Measurements from ENCODE around the gene LRPAP1.

The LRPAP1 gene

DNA sequence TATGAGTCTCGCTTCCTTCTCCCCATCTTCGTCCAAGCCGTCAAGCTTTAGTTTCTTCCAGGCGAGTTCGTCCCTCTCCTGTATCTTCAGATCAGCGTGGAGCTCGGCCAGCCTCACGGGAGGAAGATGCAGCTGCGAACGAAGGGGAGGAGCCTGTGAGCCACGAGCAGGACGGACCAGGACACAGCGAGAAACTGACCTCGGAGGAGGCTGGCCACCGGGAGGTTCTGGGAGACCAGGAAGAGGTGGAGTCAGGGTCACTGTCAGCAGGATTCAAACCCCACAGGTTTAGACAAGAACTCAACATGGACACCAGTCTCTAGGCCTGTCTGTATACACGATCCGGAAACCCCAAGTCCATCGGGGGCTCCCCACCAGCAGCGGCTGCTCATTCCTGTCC is 7.3 kb downstream of the LRPAP1 start:
- Histone ChIP-seq H4K8ac (ENCODE audit: low read depth, low read length) (no peak overlapping the region), H3K27me3 (ENCODE audit: insufficient read depth, low read length) (no peaks in the 10 kb centered on the region), H3K4me3 (ENCODE audit: low read depth, low read length) (no peak overlapping the region), H2BK120ac (ENCODE audit: insufficient read depth, low read length, poor library complexity) (no peak overlapping the region), H3K9ac (ENCODE audit: low read length) (no peak overlapping the region), H3K4me2 (ENCODE audit: low read length) (no peak overlapping the region), H2BK12ac (ENCODE audit: low read length) (no peak overlapping the region), H3K18ac (ENCODE audit: low read length) (no peak overlapping the region), H3K23ac (ENCODE audit: low read length) (no peak overlapping the region), H3K9me3 (ENCODE audit: insufficient read depth, low read depth, low read length) (peaks cover 1% of the 10 kb centered on the region), H3K4ac (ENCODE audit: low read depth, low read length) (no peak overlapping the region), H4K12ac (ENCODE audit: low read depth, low read length) (no peak overlapping the region), H3K4me1 (ENCODE audit: control insufficient read depth in 1 of 2, insufficient read depth in 2 of 2, low read length in 2 of 2) (peaks cover 0 to 3% of the 10 kb centered on the region in 2 experiments), H3K79me1 (ENCODE audit: low read length) (no peaks in the 10 kb centered on the region), H3K27ac (ENCODE audit: low read depth, low read length) (no peak overlapping the region), H2BK5ac (ENCODE audit: low read depth, low read length, poor library complexity) (no peak overlapping the region), H3K36me3 (ENCODE audit: control insufficient read depth in 1 of 2, insufficient read depth in 2 of 2, low read length in 2 of 2) (peaks cover 61 to 75% of the 10 kb centered on the region in 2 experiments), H3K14ac (ENCODE audit: low read length) (no peak overlapping the region), H2AFZ (ENCODE audit: insufficient read depth, low read length, poor library complexity) (no peak overlapping the region), H3K79me2 (ENCODE audit: control insufficient read depth, insufficient read depth, low read length, poor library complexity) (peaks cover 3% of the 10 kb centered on the region), H4K91ac (ENCODE audit: low read depth, low read length) (no peak overlapping the region), H2AK5ac (ENCODE audit: low read length) (no peak overlapping the region)
- WGBS (ENCODE audit: extremely low coverage, insufficient coverage, insufficient read length) = no CpG with 5 or more reads among the region's 19 CpGs
- DNase-seq = no peak

DNA sequence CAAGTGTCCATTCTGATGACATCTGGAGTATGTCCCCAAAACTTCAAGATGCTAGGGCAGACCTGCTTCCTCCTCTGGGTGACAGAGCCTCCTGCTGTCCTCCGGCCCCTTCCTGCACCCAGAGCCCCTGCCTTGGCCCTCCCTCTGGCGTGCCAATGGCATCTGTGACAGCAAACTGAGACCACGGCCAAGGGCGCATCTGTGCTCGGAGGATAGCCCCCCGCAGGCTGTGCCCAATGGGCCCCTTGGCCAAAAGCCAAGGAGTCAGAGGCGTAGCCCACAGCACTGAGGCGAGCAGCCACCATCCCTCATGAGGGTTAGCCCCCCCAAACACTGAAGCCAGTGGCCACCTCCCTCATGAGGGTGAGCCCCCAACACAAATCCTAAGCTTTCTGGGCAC is 7.9 kb downstream of the LRPAP1 start:
- WGBS (ENCODE audit: extremely low coverage, insufficient coverage, insufficient read length) = no CpG with 5 or more reads among the region's 8 CpGs
- H3K4me2 ChIP-seq (ENCODE audit: low read length) = no peak overlapping the region

DNA sequence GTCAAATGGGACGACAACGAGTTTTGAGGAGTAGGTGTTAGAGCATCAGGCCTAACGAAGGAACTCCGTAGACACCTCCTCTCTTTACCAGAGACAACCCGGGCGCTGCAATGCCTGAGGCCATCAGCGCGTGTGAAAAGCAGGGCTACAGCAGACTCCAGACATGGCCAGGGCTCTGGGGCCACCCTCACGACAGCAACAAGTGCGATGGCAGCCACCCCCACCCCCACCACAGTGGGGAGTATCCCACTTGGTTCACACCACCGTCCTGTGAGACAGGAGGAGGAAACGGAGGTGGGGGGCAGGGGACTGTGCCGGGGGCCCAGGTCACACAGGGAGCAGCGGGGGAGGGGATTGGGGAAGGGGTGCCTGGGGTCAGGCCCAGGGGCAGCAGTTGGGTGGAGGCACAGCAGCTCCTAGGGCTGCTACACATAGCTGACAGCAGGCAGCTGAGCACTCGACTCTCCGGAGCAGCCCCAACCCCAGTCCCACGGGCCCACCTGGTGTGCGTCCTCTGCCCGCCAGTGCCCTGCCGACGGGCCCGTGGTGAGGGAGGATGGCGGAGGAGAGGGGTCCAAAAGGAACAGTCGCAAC is 8.5 kb downstream of the LRPAP1 start:
- Histone ChIP-seq H3K4me3 (ENCODE audit: low read depth, low read length) (no peak overlapping the region), H4K12ac (ENCODE audit: low read depth, low read length) (no peak overlapping the region), H2BK120ac (ENCODE audit: insufficient read depth, low read length, poor library complexity) (no peak overlapping the region), H3K14ac (ENCODE audit: low read length) (no peak overlapping the region), H3K4me1 (ENCODE audit: control insufficient read depth in 1 of 2, insufficient read depth in 2 of 2, low read length in 2 of 2) (no peaks in the 10 kb centered on the region), H3K79me1 (ENCODE audit: low read length) (no peaks in the 10 kb centered on the region), H3K9ac (ENCODE audit: low read length) (no peak overlapping the region), H2BK5ac (ENCODE audit: low read depth, low read length, poor library complexity) (no peak overlapping the region), H3K9me3 (ENCODE audit: insufficient read depth, low read depth, low read length) (peaks cover 1% of the 10 kb centered on the region), H3K4ac (ENCODE audit: low read depth, low read length) (no peak overlapping the region), H3K36me3 (ENCODE audit: control insufficient read depth in 1 of 2, insufficient read depth in 2 of 2, low read length in 2 of 2) (peaks cover 71 to 77% of the 10 kb centered on the region in 2 experiments), H3K23ac (ENCODE audit: low read length) (no peak overlapping the region), H3K4me2 (ENCODE audit: low read length) (no peak overlapping the region), H2AFZ (ENCODE audit: insufficient read depth, low read length, poor library complexity) (no peak overlapping the region), H2BK12ac (ENCODE audit: low read length) (no peak overlapping the region), H3K27ac (ENCODE audit: low read depth, low read length) (no peak overlapping the region), H4K91ac (ENCODE audit: low read depth, low read length) (no peak overlapping the region), H3K79me2 (ENCODE audit: control insufficient read depth, insufficient read depth, low read length, poor library complexity) (peaks cover 3% of the 10 kb centered on the region), H3K27me3 (ENCODE audit: insufficient read depth, low read length) (no peaks in the 10 kb centered on the region), H3K18ac (ENCODE audit: low read length) (no peak overlapping the region), H4K8ac (ENCODE audit: low read depth, low read length) (no peak overlapping the region), H2AK5ac (ENCODE audit: low read length) (no peak overlapping the region)
- no CpG with 5 or more reads among the region's 24 CpGs for WGBS (ENCODE audit: extremely low coverage, insufficient coverage, insufficient read length)
- no peak for DNase-seq

More for the DNA sequence above, 7.9 kb downstream of the LRPAP1 start:
- Histone ChIP-seq H3K14ac (ENCODE audit: low read length) (no peak overlapping the region), H3K18ac (ENCODE audit: low read length) (no peak overlapping the region), H3K23ac (ENCODE audit: low read length) (no peak overlapping the region), H3K79me1 (ENCODE audit: low read length) (no peaks in the 10 kb centered on the region), H3K9me3 (ENCODE audit: insufficient read depth, low read depth, low read length) (peaks cover 1% of the 10 kb centered on the region), H3K4me1 (ENCODE audit: control insufficient read depth in 1 of 2, insufficient read depth in 2 of 2, low read length in 2 of 2) (no peaks in the 10 kb centered on the region), H2BK12ac (ENCODE audit: low read length) (no peak overlapping the region), H3K27ac (ENCODE audit: low read depth, low read length) (no peak overlapping the region), H3K4me3 (ENCODE audit: low read depth, low read length) (no peak overlapping the region), H3K27me3 (ENCODE audit: insufficient read depth, low read length) (no peaks in the 10 kb centered on the region), H2BK120ac (ENCODE audit: insufficient read depth, low read length, poor library complexity) (no peak overlapping the region), H4K12ac (ENCODE audit: low read depth, low read length) (no peak overlapping the region), H3K79me2 (ENCODE audit: control insufficient read depth, insufficient read depth, low read length, poor library complexity) (peaks cover 3% of the 10 kb centered on the region), H2AFZ (ENCODE audit: insufficient read depth, low read length, poor library complexity) (no peak overlapping the region), H2BK5ac (ENCODE audit: low read depth, low read length, poor library complexity) (no peak overlapping the region), H3K9ac (ENCODE audit: low read length) (no peak overlapping the region), H4K8ac (ENCODE audit: low read depth, low read length) (no peak overlapping the region), H2AK5ac (ENCODE audit: low read length) (no peak overlapping the region), H3K4ac (ENCODE audit: low read depth, low read length) (no peak overlapping the region), H3K36me3 (ENCODE audit: control insufficient read depth in 1 of 2, insufficient read depth in 2 of 2, low read length in 2 of 2) (peaks cover 67 to 75% of the 10 kb centered on the region in 2 experiments), H4K91ac (ENCODE audit: low read depth, low read length) (no peak overlapping the region)
- DNase-seq = no peak

DNA sequence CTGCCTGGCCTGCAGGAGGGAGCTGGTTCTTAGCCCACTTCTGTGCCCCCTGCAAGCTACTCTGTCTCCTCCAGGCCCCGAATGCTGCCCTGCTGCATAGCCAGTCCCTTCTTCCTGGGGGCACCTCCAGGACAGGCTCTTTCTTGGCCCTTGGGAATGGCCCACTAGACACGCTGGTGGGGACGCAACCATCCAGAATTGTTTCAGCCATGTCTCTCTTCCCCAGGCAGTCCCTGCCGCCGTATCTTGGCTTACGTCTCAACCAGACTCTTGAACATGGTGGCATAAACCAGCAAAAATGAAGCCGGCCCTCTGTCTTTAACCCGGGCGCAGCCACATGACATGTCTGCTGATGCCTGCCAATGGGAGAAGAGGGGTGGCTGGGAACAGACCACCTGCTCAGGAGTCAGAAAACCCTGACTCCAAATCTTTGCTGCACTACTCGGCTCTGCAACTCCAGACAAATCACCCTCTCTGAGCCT is 9.0 kb downstream of the LRPAP1 start:
- Histone ChIP-seq H3K4ac (ENCODE audit: low read depth, low read length) (no peak overlapping the region), H4K12ac (ENCODE audit: low read depth, low read length) (no peak overlapping the region), H3K27ac (ENCODE audit: low read depth, low read length) (no peak overlapping the region), H3K4me2 (ENCODE audit: low read length) (no peak overlapping the region), H3K79me2 (ENCODE audit: control insufficient read depth, insufficient read depth, low read length, poor library complexity) (no peaks in the 10 kb centered on the region), H4K91ac (ENCODE audit: low read depth, low read length) (no peak overlapping the region), H3K79me1 (ENCODE audit: low read length) (no peaks in the 10 kb centered on the region), H3K18ac (ENCODE audit: low read length) (no peak overlapping the region), H2BK12ac (ENCODE audit: low read length) (no peak overlapping the region), H3K9ac (ENCODE audit: low read length) (no peak overlapping the region), H3K9me3 (ENCODE audit: insufficient read depth, low read depth, low read length) (no peaks in the 10 kb centered on the region), H3K27me3 (ENCODE audit: insufficient read depth, low read length) (no peaks in the 10 kb centered on the region), H2AFZ (ENCODE audit: insufficient read depth, low read length, poor library complexity) (no peak overlapping the region), H3K4me3 (ENCODE audit: low read depth, low read length) (no peak overlapping the region), H3K23ac (ENCODE audit: low read length) (no peak overlapping the region), H3K14ac (ENCODE audit: low read length) (no peak overlapping the region), H3K4me1 (ENCODE audit: control insufficient read depth in 1 of 2, insufficient read depth in 2 of 2, low read length in 2 of 2) (no peaks in the 10 kb centered on the region), H2BK5ac (ENCODE audit: low read depth, low read length, poor library complexity) (no peak overlapping the region), H3K36me3 (ENCODE audit: control insufficient read depth in 1 of 2, insufficient read depth in 2 of 2, low read length in 2 of 2) (peaks cover 70 to 77% of the 10 kb centered on the region in 2 experiments), H4K8ac (ENCODE audit: low read depth, low read length) (no peak overlapping the region), H2BK120ac (ENCODE audit: insufficient read depth, low read length, poor library complexity) (no peak overlapping the region), H2AK5ac (ENCODE audit: low read length) (no peak overlapping the region)
- DNase-seq = no peak
- no CpG with 5 or more reads among the region's 10 CpGs for WGBS (ENCODE audit: extremely low coverage, insufficient coverage, insufficient read length)

Measured in trophoblast cell (in vitro differentiated cells and primary cell).